Stimulated activated effector memory CD8-positive, alpha-beta T cell treated with anti-CD3 and anti-CD28 coated beads, Interleukin-12 subunit alpha, Interleukin-12 subunit beta, amount 100 ng/mL, for 72 hours (primary cell): Measurements from ENCODE around the gene PPTC7.
"Not testable (repeated sequence)": the region's sequence is repeated elsewhere in the genome, so short reads cannot be mapped to it uniquely, and the experiment has no call there.

ENCODE experiments used
- ATAC-seq: fragments of 150-1000 bp; cut with Tn5 transposase; 2 replicates; pipeline ENCODE4 v1.10.0; 2021
- DNase-seq, 2 donors: peaks; one replicate each; pipeline ENCODE4 v3.0.0; 2021 to 2022; ENCODE audit warnings: low spot score in 2 of 2
- H3K27ac Mint-ChIP-seq: one replicate; pipeline ENCODE4 v1.8.0; 2022; ENCODE audit warnings: mild to moderate bottlenecking, mixed read lengths
- H3K36me3 Mint-ChIP-seq: one replicate; pipeline ENCODE4 v1.8.0; 2022; ENCODE audit warnings: mild to moderate bottlenecking, mixed read lengths
- H3K4me1 Mint-ChIP-seq: one replicate; pipeline ENCODE4 v1.8.0; 2022; ENCODE audit warnings: mixed read lengths
- H3K4me3 Mint-ChIP-seq: one replicate; pipeline ENCODE4 v1.8.0; 2022; ENCODE audit warnings: mild to moderate bottlenecking, mixed read lengths
- H3K9me3 Mint-ChIP-seq: one replicate; pipeline ENCODE4 v1.8.0; 2022; ENCODE audit warnings: mixed read lengths

Gene PPTC7

GRCh38 chr12:110592919-110593318 is 9.8 kb upstream of the PPTC7 start:
- not testable (repeated sequence) for H3K36me3 Mint-ChIP-seq, H3K4me3 Mint-ChIP-seq, H3K9me3 Mint-ChIP-seq, ATAC-seq, DNase-seq, H3K4me1 Mint-ChIP-seq, H3K27ac Mint-ChIP-seq

GRCh38 chr12:110592078-110592477 is 9.0 kb upstream of the PPTC7 start:
- ATAC-seq = no peak
- DNase-seq = no peak
- H3K27ac Mint-ChIP-seq = no peak overlapping the region
- H3K36me3 Mint-ChIP-seq = no peaks in the 10 kb centered on the region
- H3K4me1 Mint-ChIP-seq = no peaks in the 10 kb centered on the region
- H3K9me3 Mint-ChIP-seq = no peaks in the 10 kb centered on the region
- no peak overlapping the region for H3K4me3 Mint-ChIP-seq

- Mint-ChIP-seq H3K27ac (peak overlapping the region; percentile 88), H3K4me1 (no peaks in the 10 kb centered on the region), H3K36me3 (no peaks in the 10 kb centered on the region), H3K9me3 (no peaks in the 10 kb centered on the region), H3K4me3 (no peak overlapping the region)
- ATAC-seq (no peak), DNase-seq (no peak)
These were observed 8.4 kb upstream of the PPTC7 start for GRCh38 chr12:110591451-110592051.

- no peaks in the 10 kb centered on the region for H3K4me1 Mint-ChIP-seq
- DNase-seq (no peak), ATAC-seq (peak; percentile 81)
- no peak overlapping the region for H3K4me3 Mint-ChIP-seq
- no peaks in the 10 kb centered on the region for H3K36me3 Mint-ChIP-seq
- peak overlapping the region; percentile 88 for H3K27ac Mint-ChIP-seq
- H3K9me3 Mint-ChIP-seq = no peaks in the 10 kb centered on the region
These were observed 7.7 kb upstream of the PPTC7 start for GRCh38 chr12:110590806-110591326.

GRCh38 chr12:110590059-110590458 is 6.9 kb upstream of the PPTC7 start:
- ATAC-seq (no peak), DNase-seq (no peak)
- Mint-ChIP-seq H3K4me3 (no peak overlapping the region), H3K27ac (peak overlapping the region; percentile 88), H3K9me3 (no peaks in the 10 kb centered on the region), H3K36me3 (no peaks in the 10 kb centered on the region), H3K4me1 (peaks cover 3% of the 10 kb centered on the region)

GRCh38 chr12:110587102-110587501 is 4.0 kb upstream of the PPTC7 start:
- H3K27ac Mint-ChIP-seq, ATAC-seq, H3K4me3 Mint-ChIP-seq, H3K36me3 Mint-ChIP-seq, DNase-seq, H3K9me3 Mint-ChIP-seq: not testable (repeated sequence)
- H3K4me1 Mint-ChIP-seq = peaks cover 19% of the 10 kb centered on the region

- Mint-ChIP-seq H3K4me1 (peaks cover 24% of the 10 kb centered on the region), H3K9me3 (no peaks in the 10 kb centered on the region), H3K4me3 (peak overlapping the region; percentile 33), H3K36me3 (peaks cover 21% of the 10 kb centered on the region), H3K27ac (no peak overlapping the region)
- ATAC-seq (no peak), DNase-seq (no peak)
These were observed 2.2 kb upstream of the PPTC7 start for GRCh38 chr12:110585231-110585799.

- DNase-seq = peak; percentile 59 to 86
- no peaks in the 10 kb centered on the region for H3K9me3 Mint-ChIP-seq
- peaks cover 47% of the 10 kb centered on the region for H3K36me3 Mint-ChIP-seq
- H3K4me1 Mint-ChIP-seq = peaks cover 47% of the 10 kb centered on the region
- peak overlapping the region; percentile 90 for H3K4me3 Mint-ChIP-seq
- H3K27ac Mint-ChIP-seq = peak overlapping the region; percentile 92
- peak; percentile 49 for ATAC-seq
These were observed 612 bp downstream of the PPTC7 start for GRCh38 chr12:110582276-110583136.

GRCh38 chr12:110581931-110582275 is 1.2 kb downstream of the PPTC7 start:
- DNase-seq (no peak), ATAC-seq (no peak)
- H3K27ac Mint-ChIP-seq = peak overlapping the region; percentile 92

GRCh38 chr12:110579535-110580253 is 3.4 kb downstream of the PPTC7 start:
- peaks cover 56% of the 10 kb centered on the region for H3K36me3 Mint-ChIP-seq
- H3K4me3 Mint-ChIP-seq = peak overlapping the region; percentile 90
- no peaks in the 10 kb centered on the region for H3K9me3 Mint-ChIP-seq
- ATAC-seq (no peak), DNase-seq (no peak)
- peaks cover 62% of the 10 kb centered on the region for H3K4me1 Mint-ChIP-seq
- peak overlapping the region; percentile 96 for H3K27ac Mint-ChIP-seq

More at GRCh38 chr12:110581931-110582275, 1.2 kb downstream of the PPTC7 start:
- H3K4me3 Mint-ChIP-seq = peak overlapping the region; percentile 90
- H3K4me1 Mint-ChIP-seq = peaks cover 50% of the 10 kb centered on the region
- peaks cover 48% of the 10 kb centered on the region for H3K36me3 Mint-ChIP-seq
- no peaks in the 10 kb centered on the region for H3K9me3 Mint-ChIP-seq

GRCh38 chr12:110578694-110579534 is 4.2 kb downstream of the PPTC7 start:
- peaks cover 56% of the 10 kb centered on the region for H3K36me3 Mint-ChIP-seq
- ATAC-seq (peak; percentile 54), DNase-seq (peak in 1 of 2 donors; percentile 66)
- peaks cover 56% of the 10 kb centered on the region for H3K4me1 Mint-ChIP-seq
- peak overlapping the region; percentile 96 for H3K27ac Mint-ChIP-seq
- no peaks in the 10 kb centered on the region for H3K9me3 Mint-ChIP-seq
- H3K4me3 Mint-ChIP-seq = peak overlapping the region; percentile 90

GRCh38 chr12:110577864-110578693 is 5.0 kb downstream of the PPTC7 start:
- peaks cover 56% of the 10 kb centered on the region for H3K36me3 Mint-ChIP-seq
- H3K9me3 Mint-ChIP-seq = no peaks in the 10 kb centered on the region
- H3K27ac Mint-ChIP-seq = peak overlapping the region; percentile 96
- ATAC-seq (peak; percentile 82), DNase-seq (peak; percentile 34 to 75)
- peak overlapping the region; percentile 90 for H3K4me3 Mint-ChIP-seq
- H3K4me1 Mint-ChIP-seq = peaks cover 49% of the 10 kb centered on the region

- Mint-ChIP-seq H3K36me3 (peaks cover 46% of the 10 kb centered on the region), H3K4me3 (peak overlapping the region; percentile 90), H3K9me3 (no peaks in the 10 kb centered on the region), H3K27ac (peak overlapping the region; percentile 96), H3K4me1 (peaks cover 48% of the 10 kb centered on the region)
- no peak for DNase-seq
- no peak for ATAC-seq
These were observed 6.6 kb downstream of the PPTC7 start for GRCh38 chr12:110576504-110576903.

- H3K4me3 Mint-ChIP-seq = peak overlapping the region; percentile 90
- DNase-seq = no peak
These were observed 7.8 kb downstream of the PPTC7 start for GRCh38 chr12:110575326-110575725.

More at GRCh38 chr12:110575326-110575725, 7.8 kb downstream of the PPTC7 start:
- no peaks in the 10 kb centered on the region for H3K9me3 Mint-ChIP-seq
- H3K4me1 Mint-ChIP-seq = peaks cover 43% of the 10 kb centered on the region
- no peak for ATAC-seq
- peak overlapping the region; percentile 96 for H3K27ac Mint-ChIP-seq
- peaks cover 35% of the 10 kb centered on the region for H3K36me3 Mint-ChIP-seq
